Panc1 (cell line): ENCODE data around the gene IL10RB.

ENCODE experiments used
- CTCF ChIP-seq: fragments of 450-650 bp; IDR thresholded peaks from 2 replicates; pipeline ENCODE4 v1.5.1; 2017; ENCODE audit warnings: mild to moderate bottlenecking
- REST ChIP-seq, 2 experiments: IDR thresholded peaks; 2 replicates each; pipeline ENCODE4 v1.6.1; 2011 to 2012; ENCODE audit warnings: low read depth in 2 of 2, control low read depth in 1 of 2, low read length in 1 of 2, mild to moderate bottlenecking in 1 of 2, moderate library complexity in 1 of 2; ENCODE audit not compliant: insufficient read depth in 1 of 2

DNA sequence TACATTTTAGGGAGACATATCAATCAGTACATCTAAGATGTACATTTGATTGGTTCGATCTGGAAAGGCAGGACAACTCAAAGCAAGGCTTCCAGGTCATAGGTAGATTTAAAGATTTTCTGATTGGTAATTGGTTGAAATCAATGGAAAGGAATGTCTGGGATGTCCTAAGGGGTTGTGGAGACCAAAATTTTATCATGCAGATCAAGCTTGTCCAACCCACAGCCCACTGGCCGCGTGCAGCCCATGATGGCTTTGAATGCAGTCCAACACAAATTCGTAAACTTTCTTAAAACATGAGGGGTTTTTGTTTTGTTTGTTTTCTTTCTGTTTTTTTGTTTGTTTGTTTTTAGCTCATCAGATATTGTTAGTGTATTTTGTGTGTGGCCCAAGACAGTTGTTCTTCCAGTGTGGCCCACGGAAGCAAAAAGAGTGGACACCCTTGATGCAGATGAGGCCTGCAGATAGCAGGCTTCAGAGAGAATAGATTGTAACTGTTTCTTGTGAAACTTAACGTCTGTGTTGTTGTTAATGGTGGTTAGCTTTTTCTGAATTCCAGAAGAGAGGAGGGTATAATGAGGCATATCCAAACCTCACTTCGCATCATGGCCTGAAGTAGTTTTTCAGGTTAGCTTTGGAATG lies 61.7 kb downstream of the IL10RB start:
- no peak for TF ChIP-seq CTCF
- no peak for TF ChIP-seq REST (IDR thresholded peaks at IDR 0.05; ENCODE audit: insufficient read depth in 1 of 2, low read depth in 2 of 2, low read length in 1 of 2)
